GM13976 (cell line): ENCODE results near the gene ARMH4.

ENCODE experiments used
- DNase-seq: peaks from one replicate; pipeline ENCODE4 v3.0.0; 2012; ENCODE audit warnings: low spot score
- in situ Hi-C: fragments of 300-500 bp; cut with MboI; formaldehyde crosslinking; loops from one replicate; pipeline ENCODE4 v1.12.0; 2022; ENCODE audit warnings: low sequenced_read_pairs, mixed read lengths, inconsistent platforms; ENCODE audit not compliant: unreplicated experiment
- TF ChIP-seq, protein P1 (sequence below): IDR thresholded peaks from 2 replicates; pipeline ENCODE4 v1.5.1; 2012; ENCODE audit warnings: borderline replicate concordance, mild to moderate bottlenecking; ENCODE audit not compliant: insufficient read depth; ENCODE audit errors: extremely low read depth, missing control alignments, control extremely low read depth

The ARMH4 gene

DNA sequence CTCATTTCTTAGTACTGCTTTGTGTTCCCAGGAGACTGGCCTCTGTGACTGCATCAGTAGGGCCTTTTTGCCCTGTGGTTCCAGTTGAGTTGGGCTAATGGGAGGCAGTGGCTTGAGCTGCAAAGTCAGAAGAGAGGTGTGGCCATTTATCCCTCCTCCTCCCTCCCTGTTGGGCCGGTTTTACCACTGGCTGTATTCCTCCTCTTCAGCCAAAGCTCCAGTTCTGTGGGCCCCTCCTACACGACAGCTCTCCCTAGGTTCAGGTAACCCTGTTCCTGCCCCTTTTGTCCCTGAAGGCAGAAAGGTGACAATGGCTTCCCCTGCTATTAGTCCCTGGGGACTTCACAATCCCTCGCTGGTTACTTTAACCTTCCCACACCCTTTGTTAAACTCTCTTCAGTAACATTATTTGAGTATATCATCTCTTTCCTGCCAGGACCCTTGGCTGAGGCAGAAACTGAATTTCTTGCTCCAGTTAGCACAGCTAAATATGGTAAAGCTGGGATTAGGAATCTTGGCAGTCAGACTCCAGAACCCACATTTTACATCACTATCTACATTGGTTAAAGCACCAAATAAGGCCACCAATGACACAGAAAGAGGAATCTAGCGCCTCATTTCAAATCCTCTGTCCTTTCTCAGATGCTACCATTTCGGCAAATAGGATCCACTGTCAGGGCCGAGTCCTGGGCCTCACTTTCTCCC lies 164.3 kb downstream of the ARMH4 start:
- no peak for DNase-seq
- in situ Hi-C loops = no loop called here
- TF ChIP-seq, protein P1, sequence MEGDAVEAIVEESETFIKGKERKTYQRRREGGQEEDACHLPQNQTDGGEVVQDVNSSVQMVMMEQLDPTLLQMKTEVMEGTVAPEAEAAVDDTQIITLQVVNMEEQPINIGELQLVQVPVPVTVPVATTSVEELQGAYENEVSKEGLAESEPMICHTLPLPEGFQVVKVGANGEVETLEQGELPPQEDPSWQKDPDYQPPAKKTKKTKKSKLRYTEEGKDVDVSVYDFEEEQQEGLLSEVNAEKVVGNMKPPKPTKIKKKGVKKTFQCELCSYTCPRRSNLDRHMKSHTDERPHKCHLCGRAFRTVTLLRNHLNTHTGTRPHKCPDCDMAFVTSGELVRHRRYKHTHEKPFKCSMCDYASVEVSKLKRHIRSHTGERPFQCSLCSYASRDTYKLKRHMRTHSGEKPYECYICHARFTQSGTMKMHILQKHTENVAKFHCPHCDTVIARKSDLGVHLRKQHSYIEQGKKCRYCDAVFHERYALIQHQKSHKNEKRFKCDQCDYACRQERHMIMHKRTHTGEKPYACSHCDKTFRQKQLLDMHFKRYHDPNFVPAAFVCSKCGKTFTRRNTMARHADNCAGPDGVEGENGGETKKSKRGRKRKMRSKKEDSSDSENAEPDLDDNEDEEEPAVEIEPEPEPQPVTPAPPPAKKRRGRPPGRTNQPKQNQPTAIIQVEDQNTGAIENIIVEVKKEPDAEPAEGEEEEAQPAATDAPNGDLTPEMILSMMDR = no peak

GRCh38 chr14:57987051-57987450 lies 165.0 kb downstream of the ARMH4 start:
- no peak for DNase-seq
- TF ChIP-seq, protein P1 = no peak
- in situ Hi-C loops = no loop called here

DNA sequence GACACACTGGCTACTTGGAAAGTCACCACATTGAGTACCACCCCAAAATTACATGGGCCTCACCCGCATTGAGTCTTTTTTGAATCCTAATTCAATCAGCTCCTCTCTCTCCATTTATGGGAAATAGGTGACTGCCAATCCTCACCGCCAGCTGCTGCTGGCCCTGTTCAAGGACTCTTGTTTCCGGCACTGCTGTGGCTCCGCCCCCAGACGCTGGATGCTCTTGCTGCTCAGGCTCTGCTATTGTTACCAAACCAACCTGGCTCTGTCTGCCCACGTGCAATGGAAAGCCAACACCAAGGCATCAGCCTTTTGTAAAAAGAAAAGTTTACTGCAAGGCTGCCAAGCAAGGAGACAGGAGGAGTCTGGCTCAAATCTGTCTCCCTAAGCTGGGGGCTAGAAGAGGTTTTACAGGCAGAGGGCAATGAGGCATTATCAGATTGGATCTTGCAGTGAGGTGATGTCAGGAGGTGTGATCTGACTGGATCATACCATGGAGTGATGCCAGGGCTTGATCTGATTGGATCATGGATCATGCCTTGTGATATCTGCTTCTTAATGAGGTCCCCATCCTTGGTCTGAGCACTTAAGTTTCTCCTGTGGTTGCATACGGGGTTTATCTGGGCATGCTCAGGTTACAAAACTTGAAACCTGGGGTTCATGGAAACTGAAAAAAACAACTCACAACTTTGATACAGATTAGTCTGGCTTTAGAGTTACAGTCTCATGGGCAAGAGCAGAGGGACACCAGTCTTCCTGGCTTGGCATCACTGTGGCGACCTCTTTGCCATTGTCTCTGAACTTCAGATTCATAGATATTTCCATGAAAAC lies 169.0 kb downstream of the ARMH4 start:
- no peak for DNase-seq
- in situ Hi-C loops = no loop called here
- TF ChIP-seq, protein P1 = no peak

DNA sequence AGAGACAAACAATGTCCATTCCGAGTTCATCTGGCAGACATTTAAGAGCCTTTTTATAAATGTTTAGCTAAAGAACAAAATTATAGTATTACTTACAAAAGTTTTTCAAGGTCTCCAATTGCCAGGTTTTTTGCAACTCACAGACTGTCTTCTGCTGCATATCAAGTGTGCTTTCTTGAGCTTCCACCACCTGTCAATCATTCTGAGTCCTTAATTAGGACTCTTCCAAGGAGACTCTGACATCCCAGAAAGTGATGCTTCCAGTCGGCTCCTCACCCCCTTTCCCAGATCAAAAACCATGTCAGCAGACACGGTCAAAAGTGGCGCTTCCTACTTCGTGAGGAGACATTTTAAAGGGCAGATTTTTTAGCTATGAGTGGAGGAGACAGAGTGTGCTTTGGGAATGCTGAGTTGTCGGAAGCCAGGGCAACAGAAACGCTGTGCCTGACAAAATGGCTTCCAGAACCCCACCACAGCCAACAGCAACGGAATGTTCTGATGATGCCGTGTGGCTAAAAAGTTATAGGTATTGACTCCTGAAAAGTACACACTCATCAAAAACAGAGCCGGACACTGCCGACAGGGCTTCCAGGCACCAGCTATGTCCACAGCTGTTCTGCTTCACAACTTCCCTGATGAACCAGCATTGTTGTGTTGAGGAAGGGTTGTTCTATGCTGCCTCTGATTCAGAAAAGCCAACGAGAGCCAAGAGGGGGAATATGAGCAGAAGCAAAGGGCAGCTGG lies 170.0 kb downstream of the ARMH4 start:
- no peak for DNase-seq
- TF ChIP-seq, protein P1 = no peak
- in situ Hi-C loops = no loop called here

- in situ Hi-C loops = no loop called here
- no peak for DNase-seq
- TF ChIP-seq, protein P1 = no peak
These were observed 172.5 kb downstream of the ARMH4 start for GRCh38 chr14:57979376-57980048.

DNA sequence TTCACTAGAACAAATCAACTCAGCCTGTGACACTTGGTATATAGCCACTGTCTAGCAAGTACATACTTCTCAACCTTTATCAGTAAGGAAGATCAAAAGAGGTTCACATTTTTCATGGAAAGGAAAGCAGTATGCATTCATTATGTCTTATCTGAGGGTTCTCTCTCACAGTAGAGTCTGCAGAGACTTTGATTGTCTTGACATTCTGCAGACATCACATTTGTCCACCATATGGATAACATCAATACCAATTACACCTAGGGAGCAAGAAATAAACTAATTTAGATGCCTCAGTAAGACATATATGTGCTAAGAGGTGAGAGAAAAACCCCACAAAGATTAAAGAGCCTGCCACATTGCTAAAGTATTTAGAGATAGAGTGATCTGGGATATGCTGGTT lies 175.3 kb downstream of the ARMH4 start:
- no peak for DNase-seq
- TF ChIP-seq, protein P1 = no peak
- in situ Hi-C loops = no loop called here
